GM12873 (cell line): ENCODE data around the gene ODF2.

ENCODE experiments used
- TF ChIP-seq, protein P1 (sequence below): IDR thresholded peaks from 2 replicates; pipeline ENCODE4 v1.5.1; 2012; ENCODE audit warnings: low read depth, mild to moderate bottlenecking, moderate library complexity, low read length, control low read depth; ENCODE audit not compliant: insufficient read depth; ENCODE audit errors: missing control alignments

The ODF2 gene

GRCh38 chr9:128528445-128529160 lies 72.8 kb downstream of the ODF2 start:
- TF ChIP-seq, protein P1, sequence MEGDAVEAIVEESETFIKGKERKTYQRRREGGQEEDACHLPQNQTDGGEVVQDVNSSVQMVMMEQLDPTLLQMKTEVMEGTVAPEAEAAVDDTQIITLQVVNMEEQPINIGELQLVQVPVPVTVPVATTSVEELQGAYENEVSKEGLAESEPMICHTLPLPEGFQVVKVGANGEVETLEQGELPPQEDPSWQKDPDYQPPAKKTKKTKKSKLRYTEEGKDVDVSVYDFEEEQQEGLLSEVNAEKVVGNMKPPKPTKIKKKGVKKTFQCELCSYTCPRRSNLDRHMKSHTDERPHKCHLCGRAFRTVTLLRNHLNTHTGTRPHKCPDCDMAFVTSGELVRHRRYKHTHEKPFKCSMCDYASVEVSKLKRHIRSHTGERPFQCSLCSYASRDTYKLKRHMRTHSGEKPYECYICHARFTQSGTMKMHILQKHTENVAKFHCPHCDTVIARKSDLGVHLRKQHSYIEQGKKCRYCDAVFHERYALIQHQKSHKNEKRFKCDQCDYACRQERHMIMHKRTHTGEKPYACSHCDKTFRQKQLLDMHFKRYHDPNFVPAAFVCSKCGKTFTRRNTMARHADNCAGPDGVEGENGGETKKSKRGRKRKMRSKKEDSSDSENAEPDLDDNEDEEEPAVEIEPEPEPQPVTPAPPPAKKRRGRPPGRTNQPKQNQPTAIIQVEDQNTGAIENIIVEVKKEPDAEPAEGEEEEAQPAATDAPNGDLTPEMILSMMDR: no peak

DNA sequence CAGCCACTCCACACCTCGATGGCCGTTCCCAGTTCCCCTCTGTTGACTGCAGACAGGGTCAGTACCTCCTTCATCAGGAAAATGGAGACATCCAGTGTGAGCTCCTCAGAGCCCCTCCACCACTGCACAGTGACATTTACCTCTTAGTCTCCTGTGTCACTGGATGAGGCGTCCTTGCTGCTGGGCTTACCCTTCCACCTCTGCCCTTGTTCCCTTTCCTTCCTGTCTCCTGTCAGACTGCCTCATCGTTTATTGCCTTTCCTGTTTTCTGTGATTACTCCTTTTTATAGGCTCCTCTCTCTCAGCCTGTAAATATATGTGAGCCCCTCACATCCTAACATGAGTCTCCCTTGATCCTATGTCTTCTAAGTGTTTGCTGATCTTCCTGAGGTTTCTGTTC lies 73.4 kb downstream of the ODF2 start:
- TF ChIP-seq, protein P1: no peak

GRCh38 chr9:128532581-128532980 lies 76.8 kb downstream of the ODF2 start:
- TF ChIP-seq, protein P1: no peak

DNA sequence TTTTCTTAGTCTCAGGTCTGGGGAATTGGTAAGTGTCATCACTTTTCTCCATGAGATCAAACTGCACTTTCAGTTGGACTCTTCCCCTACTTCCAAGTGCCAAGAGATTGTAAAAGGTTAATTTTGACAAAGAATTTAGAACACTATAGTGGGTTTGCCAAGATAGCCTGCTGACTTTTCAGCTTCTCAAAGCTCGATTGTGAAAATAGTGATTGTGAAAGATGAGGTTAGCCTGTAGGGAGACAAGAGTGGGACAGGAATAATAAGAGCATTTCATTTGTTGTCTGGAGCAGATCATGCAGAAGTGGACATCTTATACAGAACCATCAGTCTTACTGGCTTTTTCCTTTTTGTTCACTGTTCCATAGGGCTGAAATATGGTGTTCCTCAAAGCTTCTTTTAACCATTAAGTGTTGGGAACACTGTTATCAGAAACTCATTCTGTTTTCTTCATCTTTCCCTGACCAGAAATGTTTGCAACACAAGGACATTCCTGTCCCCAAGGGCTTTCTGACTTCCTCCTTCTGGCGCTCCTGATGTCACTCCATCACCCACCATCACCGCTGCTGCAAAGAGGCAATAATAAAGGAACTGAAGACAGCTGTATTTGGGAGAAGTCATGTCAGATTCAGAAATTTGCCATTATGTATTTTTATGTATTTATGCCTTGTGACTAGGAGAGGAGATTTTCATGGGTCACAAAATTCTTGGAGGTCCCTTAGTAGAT lies 85.0 kb downstream of the ODF2 start:
- TF ChIP-seq, protein P1: no peak

- TF ChIP-seq, protein P1: no peak
Observed at GRCh38 chr9:128546504-128546903, 90.7 kb downstream of the ODF2 start.

DNA sequence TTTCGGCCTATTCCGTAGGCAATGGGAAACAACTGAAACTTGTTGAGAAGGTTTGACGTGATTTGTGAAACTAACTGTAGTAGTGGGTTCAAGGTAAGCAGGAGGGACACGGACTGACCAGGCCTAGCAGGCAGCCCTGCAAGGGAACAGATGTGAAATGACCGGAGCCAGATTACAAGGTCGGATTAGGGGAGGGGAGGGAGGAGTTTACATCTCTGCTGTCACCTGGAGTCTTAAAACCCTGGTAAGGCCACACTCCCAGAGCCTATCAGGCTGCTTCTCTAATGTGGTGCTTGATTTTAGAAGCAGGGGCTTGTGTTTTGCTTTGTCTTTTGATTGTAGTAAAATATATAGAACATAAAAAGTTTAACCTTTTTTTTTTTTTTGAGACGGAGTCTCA lies 93.1 kb downstream of the ODF2 start:
- TF ChIP-seq, protein P1: no peak

- TF ChIP-seq, protein P1: no peak
Observed at GRCh38 chr9:128550226-128550625, 94.4 kb downstream of the ODF2 start.
